GM12878 (cell line): ENCODE data around the gene SLC26A11. TPM values are rescaled to one million over a fixed set of nuclear protein-coding genes. Genes with fewer than 3 reads are reported as not detected.

Experiments
- ATAC-seq: fragments of 200-7000 bp; cut with Tn5 transposase; 3 replicates; pipeline ENCODE4 v1.9.1; 2020; ENCODE audit warnings: mild to moderate bottlenecking, moderate library complexity
- BruUV-seq: library from RNA; stranded (reverse); fragments of 400-500 nt; replicated peaks from 2 replicates; lab custom pipeline; 2021; lab: Mats Ljungman, UMichigan
- CTCF ChIA-PET: fragments of 300-600 bp; sonication (Branson Sonifier 250); formaldehyde crosslinking; extraction: SDS; loops from one replicate; lab custom pipeline; 2021; ENCODE audit warnings: inconsistent platforms; lab: Yijun Ruan, JAX
- POLR2A ChIA-PET: fragments of 350-600 bp; formaldehyde crosslinking; extraction: SDS; loops from one replicate; lab custom pipeline; 2021; ENCODE audit warnings: inconsistent platforms; lab: Charles Lee
- RAD21 ChIA-PET: fragments of 300-600 bp; sonication (Branson Sonifier 250); formaldehyde crosslinking; loops from one replicate; lab custom pipeline; 2023; ENCODE audit warnings: antibody characterized with exemption; ENCODE audit not compliant: unreplicated experiment; lab: Charles Lee
- SMC1A ChIA-PET: fragments of 300-600 bp; sonication (Branson Sonifier 250); formaldehyde crosslinking; loops from one replicate; lab custom pipeline; 2023; ENCODE audit not compliant: unreplicated experiment, uncharacterized antibody; lab: Charles Lee
- DNase-seq: peaks from one replicate; pipeline ENCODE4 v3.0.0-alpha.2; 2011; ENCODE audit warnings: low read depth, low spot score
- FAIRE-seq: peaks from 3 replicates; lab custom pipeline; 2011; peaks lifted over from hg19 to GRCh38; lab: Jason Lieb, UNC
- H2AFZ ChIP-seq: 2 replicates; pipeline ENCODE4 v1.6.0; 2011; ENCODE audit warnings: low read depth, low read length, control low read depth; ENCODE audit not compliant: control insufficient read depth
- H3K27ac ChIP-seq: 2 replicates; pipeline ENCODE4 v1.5.1; 2011; ENCODE audit warnings: control low read depth; ENCODE audit not compliant: control insufficient read depth, insufficient read depth
- H3K27me3 ChIP-seq, 2 experiments: replicated peaks in 1 of 2; 2 replicates each; pipeline versions ENCODE4 v1.6.0 to v1.6.1; 2011; ENCODE audit warnings: low read length in 1 of 2; ENCODE audit not compliant: control insufficient read depth in 2 of 2, insufficient read depth in 2 of 2
- H3K36me3 ChIP-seq, 2 experiments: 2 replicates each; pipeline ENCODE4 v1.5.1; 2011; ENCODE audit warnings: low read length in 1 of 2; ENCODE audit not compliant: control insufficient read depth in 2 of 2, insufficient read depth in 2 of 2
- H3K4me1 ChIP-seq: 2 replicates; pipeline ENCODE4 v1.6.1; 2011; ENCODE audit warnings: mild to moderate bottlenecking, low read length, moderate library complexity, mixed read lengths; ENCODE audit not compliant: control insufficient read depth, insufficient read depth
- H3K4me2 ChIP-seq: 2 replicates; pipeline ENCODE4 v1.6.0; 2011; ENCODE audit warnings: control low read depth; ENCODE audit not compliant: control insufficient read depth, insufficient read depth
- H3K4me3 ChIP-seq: fragments of 200-600 bp; sonication (generic); 2 replicates; pipeline ENCODE4 v1.5.1; 2016
- H3K79me2 ChIP-seq: 2 replicates; pipeline ENCODE4 v1.6.0; 2011; ENCODE audit warnings: low read length; ENCODE audit not compliant: control insufficient read depth, insufficient read depth
- H3K9ac ChIP-seq: 2 replicates; pipeline ENCODE4 v1.8.0; 2011; ENCODE audit warnings: low read length, control low read depth, mixed read lengths; ENCODE audit not compliant: control insufficient read depth, insufficient read depth
- H3K9me3 ChIP-seq: replicated peaks from 3 replicates; pipeline ENCODE4 v1.5.1; 2011; ENCODE audit warnings: mild to moderate bottlenecking, low read length; ENCODE audit not compliant: control insufficient read depth, insufficient read depth
- H4K20me1 ChIP-seq: 2 replicates; pipeline ENCODE4 v1.6.0; 2011; ENCODE audit not compliant: control insufficient read depth, insufficient read depth
- CBX3 ChIP-seq: fragments of 200-600 bp; sonication (generic); IDR thresholded peaks from 2 replicates; pipeline ENCODE4 v1.6.1; 2016; ENCODE audit warnings: low read depth, borderline replicate concordance
- CREB1 ChIP-seq: IDR thresholded peaks from 2 replicates; pipeline ENCODE4 v1.6.1; 2012; ENCODE audit warnings: low read depth, mild to moderate bottlenecking, inconsistent platforms
- JUND ChIP-seq: IDR thresholded peaks from 2 replicates; pipeline ENCODE4 v1.6.1; 2012; ENCODE audit warnings: low read depth, mild to moderate bottlenecking, low read length, improper control_type of control experiment, moderate library complexity
- RAD21 ChIP-seq: IDR thresholded peaks from 2 replicates; pipeline ENCODE4 v1.6.1; 2011; ENCODE audit warnings: mild to moderate bottlenecking, low read depth, low read length, moderate library complexity; ENCODE audit not compliant: insufficient read depth
- SRF ChIP-seq, 2 experiments: IDR thresholded peaks; 2 replicates each; pipeline ENCODE4 v1.6.1; 2011; ENCODE audit warnings: low read depth in 2 of 2, low read length in 2 of 2, mild to moderate bottlenecking in 1 of 2, moderate library complexity in 1 of 2
- TBL1XR1 ChIP-seq: IDR thresholded peaks from 2 replicates; pipeline ENCODE4 v1.6.1; 2012; ENCODE audit warnings: low read depth, low read length, improper control_type of control experiment
- WGBS: methylation state at CpG from one replicate; pipeline ENCODE4 v1.1.6; 2016; ENCODE audit warnings: low lambda C conversion rate; ENCODE audit not compliant: insufficient replicate concordance, insufficient coverage; ENCODE audit errors: missing lambda C conversion rate; 5-methylcytosine and 5-hydroxymethylcytosine counted together
- in situ Hi-C: fragments of 300-500 bp; cut with MboI; formaldehyde crosslinking; loops from 9 replicates; pipeline ENCODE4 v1.14.3; 2018; ENCODE audit warnings: mixed read lengths
- intact Hi-C: fragments of 100-400 bp; cut with micrococcal nuclease; formaldehyde crosslinking; loops from one replicate; pipeline ENCODE4 v1.14.2; 2022; ENCODE audit not compliant: unreplicated experiment
- polyA plus RNA-seq, 11 experiments: library from polyadenylated mRNA; depleted of rRNA in 4 of 11; unstranded in 6 of 11; stranded (reverse) in 5 of 11; fragments of >200 nt; fragmentation: Nextera tagmentation in 4 of 11; fragmentation: Illumina TruSeq in 1 of 11; extraction: Ambion mirVana in 4 of 11; extraction: Trizol in 1 of 11; gene quantifications; 1 replicate in 1 of 11; 2 replicates in 10 of 11; pipeline versions ENCODE4 v1.2.1 to v1.2.3, GENCODE V29; 2011 to 2016; ENCODE audit warnings: inconsistent platforms in 2 of 11, missing spikeins in 2 of 11, low read depth in 1 of 11
- total RNA-seq, 4 experiments: library from RNA; depleted of rRNA in 3 of 4; stranded (reverse); fragments of >200 nt in 3 of 4; fragmentation: Illumina TruSeq in 1 of 4; extraction: Trizol in 1 of 4; gene quantifications; 2 replicates each; pipeline versions ENCODE4 v1.2.1 to v1.2.3, GENCODE V29; 2013 to 2021
- TF ChIP-seq, protein P1 (sequence below), 3 experiments: IDR thresholded peaks in 2 of 3; conservative IDR thresholded peaks in 1 of 3; 2 replicates each; pipeline ENCODE4 v1.5.1; 2011; ENCODE audit warnings: low read depth in 3 of 3, low read length in 3 of 3, mild to moderate bottlenecking in 3 of 3, control low read depth in 2 of 3, moderate library complexity in 2 of 3, inconsistent platforms in 1 of 3, mixed read lengths in 1 of 3; ENCODE audit not compliant: control insufficient read depth in 2 of 3, insufficient read depth in 1 of 3; ENCODE audit errors: extremely low read depth in 1 of 3

The SLC26A11 gene
- total and polyA plus RNA-seq, 10 of the 15 experiments (the other 5 are each of a cell fraction or from before 2014, with no cell fraction given), result 0.05 to 4.1 (median 1.2) TPM; not detected in 1

DNA sequence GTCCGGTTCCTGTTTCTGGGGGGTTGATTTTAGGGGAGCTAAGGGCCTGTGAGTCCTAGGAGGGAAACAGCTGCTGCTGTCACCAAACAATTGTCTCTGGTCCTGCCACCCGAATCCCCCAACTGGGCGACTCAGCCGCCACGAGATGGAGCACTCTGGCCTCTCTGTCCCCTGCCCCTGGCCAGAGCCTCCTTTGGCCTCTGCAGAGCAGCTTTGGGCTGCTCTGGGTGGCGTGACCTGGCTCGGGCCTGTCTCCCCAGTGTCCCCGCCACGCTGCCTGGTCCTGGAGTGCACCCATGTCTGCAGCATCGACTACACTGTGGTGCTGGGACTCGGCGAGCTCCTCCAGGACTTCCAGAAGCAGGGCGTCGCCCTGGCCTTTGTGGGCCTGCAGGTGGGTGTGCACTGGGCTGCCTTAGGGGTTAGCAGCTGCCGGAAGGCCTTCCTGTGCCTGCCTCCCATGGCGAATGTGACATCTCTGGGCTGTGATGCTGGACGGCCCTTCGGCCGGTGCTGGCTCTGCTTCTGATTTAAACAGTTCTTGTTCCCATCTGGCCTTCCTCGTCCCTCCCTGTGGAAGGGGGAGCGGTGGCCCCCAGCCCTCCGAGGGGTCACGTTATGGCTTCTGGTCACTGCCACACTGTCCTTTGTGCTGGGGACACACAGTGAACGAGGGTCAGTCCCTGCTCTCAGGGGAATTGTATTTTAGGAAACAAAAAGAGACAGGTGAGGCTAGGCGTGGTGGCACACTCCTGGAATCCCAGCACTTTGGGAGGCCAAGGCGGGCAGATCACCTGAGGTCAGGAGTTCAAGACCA lies 28.9 kb downstream of the SLC26A11 start:
- no peaks in the 10 kb centered on the region for H4K20me1 ChIP-seq
- RAD21 ChIA-PET, result no interaction called here
- TF ChIP-seq SRF (IDR thresholded peaks at IDR 0.05; ENCODE audit: low read depth in 2 of 2, low read length in 2 of 2) (0 out of 4 replicates have a peak, but pooled peaks of 1 of the 2 experiments have one; percentile 1), CBX3 (no peak), RAD21 (0 out of 2 replicates have a peak, but pooled peaks have one; percentile 11), TBL1XR1 (no peak), JUND (no peak), CREB1 (no peak)
- TF ChIP-seq, protein P1, sequence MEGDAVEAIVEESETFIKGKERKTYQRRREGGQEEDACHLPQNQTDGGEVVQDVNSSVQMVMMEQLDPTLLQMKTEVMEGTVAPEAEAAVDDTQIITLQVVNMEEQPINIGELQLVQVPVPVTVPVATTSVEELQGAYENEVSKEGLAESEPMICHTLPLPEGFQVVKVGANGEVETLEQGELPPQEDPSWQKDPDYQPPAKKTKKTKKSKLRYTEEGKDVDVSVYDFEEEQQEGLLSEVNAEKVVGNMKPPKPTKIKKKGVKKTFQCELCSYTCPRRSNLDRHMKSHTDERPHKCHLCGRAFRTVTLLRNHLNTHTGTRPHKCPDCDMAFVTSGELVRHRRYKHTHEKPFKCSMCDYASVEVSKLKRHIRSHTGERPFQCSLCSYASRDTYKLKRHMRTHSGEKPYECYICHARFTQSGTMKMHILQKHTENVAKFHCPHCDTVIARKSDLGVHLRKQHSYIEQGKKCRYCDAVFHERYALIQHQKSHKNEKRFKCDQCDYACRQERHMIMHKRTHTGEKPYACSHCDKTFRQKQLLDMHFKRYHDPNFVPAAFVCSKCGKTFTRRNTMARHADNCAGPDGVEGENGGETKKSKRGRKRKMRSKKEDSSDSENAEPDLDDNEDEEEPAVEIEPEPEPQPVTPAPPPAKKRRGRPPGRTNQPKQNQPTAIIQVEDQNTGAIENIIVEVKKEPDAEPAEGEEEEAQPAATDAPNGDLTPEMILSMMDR (IDR thresholded peaks at IDR 0.05 in 2 of 3, conservative IDR thresholded peaks at IDR 0.05 in 1 of 3; ENCODE audit: control insufficient read depth in 2 of 3, extremely low read depth in 1 of 3, insufficient read depth in 1 of 3, low read depth in 3 of 3, low read length in 3 of 3), result peak in 1 of 3 experiments; percentile 16; a peak in 2 of 6 replicates
- TF ChIP-seq, all 136 proteins: peak for 3
- Histone ChIP-seq H3K4me3 (no peak overlapping the region), H2AFZ (no peak overlapping the region), H3K4me2 (no peak overlapping the region), H3K27me3 (no peaks in the 10 kb centered on the region), H3K9me3 (no peaks in the 10 kb centered on the region), H3K79me2 (no peaks in the 10 kb centered on the region), H3K27ac (no peak overlapping the region), H3K36me3 (no peaks in the 10 kb centered on the region), H3K9ac (no peak overlapping the region), H3K4me1 (no peaks in the 10 kb centered on the region)
- 46% methylated on average over 24 of the region's 26 CpGs for WGBS
- BruUV-seq, result no TSS peak
- intact Hi-C loops (no loop called here), in situ Hi-C loops (no loop called here)
- no peak for FAIRE-seq
- ATAC-seq, result peak; percentile 67
- POLR2A ChIA-PET, result no interaction called here
- SMC1A ChIA-PET, result no interaction called here
- no peak for DNase-seq
- CTCF ChIA-PET, result interaction anchor here (0.8 kb wide), 1 partner anchor 18 kb away, joined by 3 read pairs; no protein-coding TSS in a partner anchor
